ENCODE measurements around the gene HELZ.

HELZ gene

DNA sequence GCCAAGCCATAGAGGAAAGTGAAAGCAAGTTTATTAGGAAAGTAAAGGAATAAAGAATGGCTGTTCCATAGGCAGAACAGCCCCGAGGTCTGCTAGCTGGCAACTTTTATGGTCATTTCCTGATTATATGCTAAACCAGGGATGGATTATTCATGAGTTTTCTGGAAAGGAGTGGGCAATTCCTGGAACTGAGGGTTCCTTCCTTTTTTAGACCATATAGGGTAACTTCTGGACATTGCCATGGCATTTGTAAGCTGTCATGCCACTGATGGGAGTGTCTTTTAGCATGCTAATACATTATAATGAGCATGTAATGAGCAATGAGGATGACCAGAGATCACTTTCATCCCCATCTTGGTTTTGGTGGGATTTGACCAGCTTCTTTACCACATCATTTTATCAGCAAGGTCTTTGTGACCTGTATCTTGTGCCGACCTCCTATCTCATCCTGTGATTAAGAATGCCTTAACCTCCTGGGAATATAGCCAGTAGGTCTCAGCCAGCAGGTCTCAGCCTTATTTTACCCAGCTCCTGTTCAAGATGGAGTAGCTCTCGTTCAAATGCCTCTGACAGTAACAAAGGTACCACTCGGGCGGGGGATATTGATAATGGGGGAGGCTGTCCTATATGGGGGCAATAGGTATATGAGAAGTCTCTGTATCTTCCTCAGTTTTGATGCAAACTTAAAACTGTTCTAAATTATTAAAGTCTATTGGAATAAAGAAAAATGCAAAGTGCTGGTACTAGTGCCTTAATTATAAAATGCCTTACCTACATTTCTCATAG is 38.9 kb upstream of the HELZ start:
- TF ChIP-seq CTCF (IDR thresholded peaks at IDR 0.05; ENCODE audit: low read length, missing control alignments) = no peak
- no peak for DNase-seq (ENCODE audit: low read depth)
- H3K4me3 ChIP-seq (replicated peaks; ENCODE audit: low read depth, low read length) = no peak overlapping the region

GRCh38 chr17:67281743-67282142 is 36.7 kb upstream of the HELZ start:
- H3K4me3 ChIP-seq (replicated peaks; ENCODE audit: low read depth, low read length) = no peak overlapping the region
- DNase-seq (ENCODE audit: low read depth) = no peak
- TF ChIP-seq CTCF (IDR thresholded peaks at IDR 0.05; ENCODE audit: low read length, missing control alignments) = no peak

GRCh38 chr17:67281053-67281452 is 36.1 kb upstream of the HELZ start:
- no peak overlapping the region for H3K4me3 ChIP-seq (replicated peaks; ENCODE audit: low read depth, low read length)
- TF ChIP-seq CTCF (IDR thresholded peaks at IDR 0.05; ENCODE audit: low read length, missing control alignments) = no peak
- no peak for DNase-seq (ENCODE audit: low read depth)

- DNase-seq (ENCODE audit: low read depth) = peak; percentile 51
- TF ChIP-seq CTCF (IDR thresholded peaks at IDR 0.05; ENCODE audit: low read length, missing control alignments) = no peak
These were observed 35.3 kb upstream of the HELZ start for GRCh38 chr17:67280279-67280678.

GRCh38 chr17:67279115-67279514 is 34.1 kb upstream of the HELZ start:
- no peak for TF ChIP-seq CTCF (IDR thresholded peaks at IDR 0.05; ENCODE audit: low read length, missing control alignments)
- H3K4me3 ChIP-seq (replicated peaks; ENCODE audit: low read depth, low read length) = no peak overlapping the region
- DNase-seq (ENCODE audit: low read depth) = no peak

More at GRCh38 chr17:67280279-67280678, 35.3 kb upstream of the HELZ start:
- no peak overlapping the region for H3K4me3 ChIP-seq (replicated peaks; ENCODE audit: low read depth, low read length)

DNA sequence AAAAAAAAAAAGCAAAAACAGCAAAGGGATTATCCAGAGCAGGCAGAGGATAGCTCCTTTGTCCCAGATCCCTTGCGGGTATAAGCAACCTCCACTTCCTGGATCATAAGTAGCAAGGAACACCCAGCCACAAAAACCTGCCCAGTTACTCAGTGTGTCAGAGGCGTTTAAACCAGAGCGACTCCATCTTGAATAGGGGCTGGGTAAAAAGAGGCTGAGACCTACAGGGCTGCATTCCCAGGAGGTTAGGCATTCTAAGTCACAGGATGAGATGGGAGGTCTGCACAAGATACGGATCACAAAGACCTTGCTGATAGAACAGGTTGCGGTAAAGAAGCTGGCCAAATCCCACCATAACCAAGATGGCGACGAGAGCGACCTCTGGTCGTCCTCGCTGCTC is 33.4 kb upstream of the HELZ start:
- TF ChIP-seq CTCF (IDR thresholded peaks at IDR 0.05; ENCODE audit: low read length, missing control alignments) = no peak

DNA sequence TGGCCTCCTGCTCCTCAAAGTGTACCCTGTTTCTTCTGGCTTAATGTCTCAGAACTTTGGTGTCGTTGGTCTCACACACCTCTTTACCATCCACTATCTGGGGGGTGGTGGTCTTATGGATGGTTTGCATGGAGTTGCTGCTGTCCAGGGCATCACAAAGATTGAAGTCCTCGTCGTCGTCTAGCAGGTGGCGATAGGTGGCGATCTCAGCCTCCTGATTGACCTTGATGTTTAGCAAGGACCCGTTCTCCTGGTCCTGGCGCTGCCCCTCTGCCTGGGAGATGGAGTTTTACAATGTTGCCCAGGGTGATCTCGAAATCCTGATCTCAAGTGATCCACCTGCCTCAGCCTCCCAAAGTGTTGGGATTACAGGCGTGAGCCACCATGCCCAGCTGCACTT is 31.1 kb upstream of the HELZ start:
- peak; percentile 9 for TF ChIP-seq CTCF (IDR thresholded peaks at IDR 0.05; ENCODE audit: low read length, missing control alignments)
- no peak overlapping the region for H3K4me3 ChIP-seq (replicated peaks; ENCODE audit: low read depth, low read length)

More for the DNA sequence above, 33.4 kb upstream of the HELZ start:
- no peak for DNase-seq (ENCODE audit: low read depth)
- no peak overlapping the region for H3K4me3 ChIP-seq (replicated peaks; ENCODE audit: low read depth, low read length)

More for the DNA sequence above, 31.1 kb upstream of the HELZ start:
- no peak for DNase-seq (ENCODE audit: low read depth)

All from fibroblast of pulmonary artery (primary cell).